MM.1S (cell line): Measurements from ENCODE around the gene HEATR5A.

Experiments
- DNase-seq: peaks from one replicate; pipeline ENCODE4 v3.0.0-alpha.2; 2015
- H2AFZ ChIP-seq: fragments of 300-600 bp; sonication (generic); 2 replicates; pipeline ENCODE4 v1.6.0; 2016; ENCODE audit warnings: antibody characterized with exemption, low read length
- H3F3A ChIP-seq: fragments of 300-600 bp; sonication (generic); 2 replicates; pipeline ENCODE4 v1.6.1; 2016; ENCODE audit warnings: mild to moderate bottlenecking, antibody characterized with exemption, low read length, moderate library complexity, mixed read lengths; ENCODE audit not compliant: insufficient read depth
- H3K27ac ChIP-seq: fragments of 300-600 bp; sonication (generic); 2 replicates; pipeline ENCODE4 v1.5.1; 2016; ENCODE audit warnings: mild to moderate bottlenecking, low read length
- H3K27me3 ChIP-seq: fragments of 300-600 bp; sonication (generic); replicated peaks from 2 replicates; pipeline ENCODE4 v1.6.0; 2016; ENCODE audit warnings: low read length; ENCODE audit not compliant: insufficient read depth
- H3K36me3 ChIP-seq: fragments of 300-600 bp; sonication (generic); replicated peaks from 2 replicates; pipeline ENCODE4 v1.6.1; 2016; ENCODE audit warnings: mild to moderate bottlenecking, low read length, mixed read lengths; ENCODE audit not compliant: insufficient read depth
- H3K4me1 ChIP-seq: fragments of 300-600 bp; sonication (generic); 2 replicates; pipeline ENCODE4 v1.6.1; 2016; ENCODE audit warnings: low read length, mixed read lengths
- H3K4me2 ChIP-seq: fragments of 300-600 bp; sonication (generic); 2 replicates; pipeline ENCODE4 v1.6.0; 2016; ENCODE audit warnings: low read depth, low read length
- H3K4me3 ChIP-seq: fragments of 300-600 bp; sonication (generic); 2 replicates; pipeline ENCODE4 v1.5.1; 2016; ENCODE audit warnings: low read length, mixed read lengths
- H3K79me2 ChIP-seq: fragments of 300-600 bp; sonication (generic); 2 replicates; pipeline ENCODE4 v1.6.1; 2016; ENCODE audit warnings: mixed run types, low read length, mixed read lengths
- H3K9ac ChIP-seq: fragments of 300-600 bp; sonication (generic); 2 replicates; pipeline ENCODE4 v1.6.1; 2016; ENCODE audit warnings: low read length, mixed read lengths
- H3K9me2 ChIP-seq: fragments of 300-600 bp; sonication (generic); replicated peaks from 2 replicates; pipeline ENCODE4 v1.6.1; 2016; ENCODE audit warnings: mild to moderate bottlenecking, low read length, mixed read lengths; ENCODE audit not compliant: insufficient read depth
- H3K9me3 ChIP-seq: fragments of 300-600 bp; sonication (generic); replicated peaks from 2 replicates; pipeline ENCODE4 v1.6.1; 2016; ENCODE audit warnings: mild to moderate bottlenecking, low read length, mixed read lengths; ENCODE audit not compliant: insufficient read depth
- H4K20me1 ChIP-seq: fragments of 300-600 bp; sonication (generic); 2 replicates; pipeline ENCODE4 v1.6.1; 2016; ENCODE audit warnings: mild to moderate bottlenecking, low read length, moderate library complexity, mixed read lengths; ENCODE audit not compliant: insufficient read depth
- EZH2 ChIP-seq: fragments of 300-600 bp; sonication (generic); optimal IDR thresholded peaks from 2 replicates; pipeline ENCODE3; 2017; ENCODE audit warnings: low read depth, mild to moderate bottlenecking, antibody characterized with exemption, low read length, mixed read lengths
- EZH2phosphoT487 ChIP-seq: fragments of 300-600 bp; sonication (generic); IDR thresholded peaks from 2 replicates; pipeline ENCODE4 v1.6.1; 2018; ENCODE audit warnings: antibody characterized with exemption, low read length
- TF ChIP-seq, protein P1 (sequence below): fragments of 300-600 bp; sonication (generic); IDR thresholded peaks from 2 replicates; pipeline ENCODE4 v1.5.1; 2016; ENCODE audit warnings: antibody characterized with exemption, low read length, mixed read lengths

HEATR5A gene

GRCh38 chr14:31265701-31266398 is 154.5 kb downstream of the HEATR5A start:
- Histone ChIP-seq H3K9me3 (no peaks in the 10 kb centered on the region), H3K79me2 (no peaks in the 10 kb centered on the region), H3F3A (no peaks in the 10 kb centered on the region), H3K4me2 (no peak overlapping the region), H3K27ac (no peak overlapping the region), H3K9ac (no peak overlapping the region), H3K4me3 (no peak overlapping the region), H3K9me2 (no peaks in the 10 kb centered on the region), H3K36me3 (no peaks in the 10 kb centered on the region), H3K4me1 (no peaks in the 10 kb centered on the region), H4K20me1 (no peaks in the 10 kb centered on the region), H2AFZ (no peak overlapping the region), H3K27me3 (no peaks in the 10 kb centered on the region)
- TF ChIP-seq EZH2 = no peak
- TF ChIP-seq, protein P1, sequence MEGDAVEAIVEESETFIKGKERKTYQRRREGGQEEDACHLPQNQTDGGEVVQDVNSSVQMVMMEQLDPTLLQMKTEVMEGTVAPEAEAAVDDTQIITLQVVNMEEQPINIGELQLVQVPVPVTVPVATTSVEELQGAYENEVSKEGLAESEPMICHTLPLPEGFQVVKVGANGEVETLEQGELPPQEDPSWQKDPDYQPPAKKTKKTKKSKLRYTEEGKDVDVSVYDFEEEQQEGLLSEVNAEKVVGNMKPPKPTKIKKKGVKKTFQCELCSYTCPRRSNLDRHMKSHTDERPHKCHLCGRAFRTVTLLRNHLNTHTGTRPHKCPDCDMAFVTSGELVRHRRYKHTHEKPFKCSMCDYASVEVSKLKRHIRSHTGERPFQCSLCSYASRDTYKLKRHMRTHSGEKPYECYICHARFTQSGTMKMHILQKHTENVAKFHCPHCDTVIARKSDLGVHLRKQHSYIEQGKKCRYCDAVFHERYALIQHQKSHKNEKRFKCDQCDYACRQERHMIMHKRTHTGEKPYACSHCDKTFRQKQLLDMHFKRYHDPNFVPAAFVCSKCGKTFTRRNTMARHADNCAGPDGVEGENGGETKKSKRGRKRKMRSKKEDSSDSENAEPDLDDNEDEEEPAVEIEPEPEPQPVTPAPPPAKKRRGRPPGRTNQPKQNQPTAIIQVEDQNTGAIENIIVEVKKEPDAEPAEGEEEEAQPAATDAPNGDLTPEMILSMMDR = no peak
- no peak for TF ChIP-seq EZH2phosphoT487
- DNase-seq = no peak

- Histone ChIP-seq H3F3A (no peaks in the 10 kb centered on the region), H3K36me3 (no peaks in the 10 kb centered on the region), H3K4me1 (no peaks in the 10 kb centered on the region), H3K9ac (no peak overlapping the region), H3K4me2 (no peak overlapping the region), H3K27me3 (no peaks in the 10 kb centered on the region), H3K79me2 (no peaks in the 10 kb centered on the region), H3K9me3 (no peaks in the 10 kb centered on the region), H2AFZ (no peak overlapping the region), H3K4me3 (no peak overlapping the region), H4K20me1 (no peaks in the 10 kb centered on the region), H3K9me2 (no peaks in the 10 kb centered on the region), H3K27ac (no peak overlapping the region)
- TF ChIP-seq EZH2phosphoT487 = no peak
- TF ChIP-seq EZH2 = no peak
- TF ChIP-seq, protein P1 = no peak
- no peak for DNase-seq
Measured at GRCh38 chr14:31263485-31264133, 156.7 kb downstream of the HEATR5A start.

DNA sequence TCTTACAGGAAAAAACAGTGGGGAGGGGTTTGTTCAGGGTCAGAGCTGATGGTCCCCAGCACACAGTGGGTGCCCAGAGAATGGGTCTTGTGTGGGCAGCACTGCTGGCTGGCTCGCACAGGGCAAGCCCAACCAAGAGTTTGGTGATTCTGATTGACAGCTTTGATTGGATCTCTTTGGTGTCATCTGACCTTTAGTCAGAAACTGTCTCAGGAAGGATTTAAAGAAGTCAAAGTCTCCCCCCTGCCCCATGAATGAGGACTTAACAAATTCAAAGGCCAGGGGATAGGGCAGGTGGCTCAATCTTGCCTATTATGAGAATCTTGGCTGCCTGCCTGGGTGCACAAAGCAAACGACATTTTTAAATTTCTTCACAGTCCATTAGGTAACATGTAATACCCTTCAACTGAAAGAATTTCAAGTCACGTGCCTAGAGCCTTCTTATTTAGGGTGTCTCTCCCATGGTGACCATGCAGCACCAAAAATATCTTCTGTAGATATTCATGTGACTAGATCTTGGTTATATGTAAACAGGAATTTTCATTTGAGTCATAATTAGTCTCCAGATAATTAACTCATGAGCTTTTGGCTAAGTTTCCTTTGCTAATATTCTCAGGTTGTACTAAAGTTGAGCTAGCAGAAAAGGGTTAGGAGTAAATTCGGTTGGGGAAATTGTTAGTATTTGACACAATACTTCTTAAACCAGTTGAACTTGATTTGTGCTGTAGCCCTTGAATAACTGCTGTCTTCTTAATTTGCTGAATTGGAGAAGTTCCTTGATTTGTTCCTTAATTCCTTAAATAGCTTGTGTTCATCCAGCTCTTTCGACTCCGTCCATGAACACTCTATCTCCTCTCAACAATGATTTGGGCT is 158.3 kb downstream of the HEATR5A start:
- Histone ChIP-seq H3K27me3 (no peaks in the 10 kb centered on the region), H3F3A (no peaks in the 10 kb centered on the region), H3K9ac (no peak overlapping the region), H4K20me1 (no peaks in the 10 kb centered on the region), H3K9me3 (no peaks in the 10 kb centered on the region), H3K9me2 (no peaks in the 10 kb centered on the region), H3K36me3 (no peaks in the 10 kb centered on the region), H2AFZ (no peak overlapping the region), H3K4me3 (no peak overlapping the region), H3K27ac (no peak overlapping the region), H3K4me1 (no peaks in the 10 kb centered on the region), H3K79me2 (no peaks in the 10 kb centered on the region), H3K4me2 (no peak overlapping the region)
- TF ChIP-seq, protein P1 = no peak
- TF ChIP-seq EZH2 = no peak
- no peak for TF ChIP-seq EZH2phosphoT487
- no peak for DNase-seq
